Measurements from ENCODE around the gene PSMC4.

The PSMC4 gene

GRCh38 chr19:39995794-39996193, 24.8 kb downstream of the PSMC4 start:
- DNase-seq: no peak

GRCh38 chr19:39996218-39996810, 25.3 kb downstream of the PSMC4 start:
- DNase-seq: peak; percentile 6

GRCh38 chr19:39996811-39997637, 26.1 kb downstream of the PSMC4 start, which contains the start of gene ZNF546:
TSS of gene ZNF546 (plus strand) at chr19:39997060. CDS start at chr19:39998327, 1,267 bp downstream.
- DNase-seq: peak; percentile 87

GRCh38 chr19:39997638-39998216, 26.8 kb downstream of the PSMC4 start:
- DNase-seq: no peak

- no peak for DNase-seq
Observed at GRCh38 chr19:39998501-39998900, 27.5 kb downstream of the PSMC4 start.

- DNase-seq: no peak
Observed at GRCh38 chr19:40005691-40006272, 34.8 kb downstream of the PSMC4 start.

- no peak for DNase-seq
Observed at GRCh38 chr19:40006273-40006691, 35.3 kb downstream of the PSMC4 start.

GRCh38 chr19:40009674-40010073, 38.7 kb downstream of the PSMC4 start:
- DNase-seq: no peak

- no peak for DNase-seq
Observed at GRCh38 chr19:40013991-40014390, 43.0 kb downstream of the PSMC4 start.

- DNase-seq: no peak
Observed at GRCh38 chr19:40023969-40024368, 53.0 kb downstream of the PSMC4 start.

GRCh38 chr19:40025938-40026596, 55.1 kb downstream of the PSMC4 start:
- no peak for DNase-seq

GRCh38 chr19:40026597-40026970, 55.6 kb downstream of the PSMC4 start:
- no peak for DNase-seq

All from NCI-H1694 treated with DMSO at 0.1 percent for 48 hours (cell line).